ENCODE results near the gene TRIM37.

- TF ChIP-seq CTCF (IDR thresholded peaks at IDR 0.05; ENCODE audit: insufficient read depth, low read length): no peak
- TF ChIP-seq GABPA (IDR thresholded peaks at IDR 0.05; ENCODE audit: low read depth): no peak
- TF ChIP-seq, protein P1, sequence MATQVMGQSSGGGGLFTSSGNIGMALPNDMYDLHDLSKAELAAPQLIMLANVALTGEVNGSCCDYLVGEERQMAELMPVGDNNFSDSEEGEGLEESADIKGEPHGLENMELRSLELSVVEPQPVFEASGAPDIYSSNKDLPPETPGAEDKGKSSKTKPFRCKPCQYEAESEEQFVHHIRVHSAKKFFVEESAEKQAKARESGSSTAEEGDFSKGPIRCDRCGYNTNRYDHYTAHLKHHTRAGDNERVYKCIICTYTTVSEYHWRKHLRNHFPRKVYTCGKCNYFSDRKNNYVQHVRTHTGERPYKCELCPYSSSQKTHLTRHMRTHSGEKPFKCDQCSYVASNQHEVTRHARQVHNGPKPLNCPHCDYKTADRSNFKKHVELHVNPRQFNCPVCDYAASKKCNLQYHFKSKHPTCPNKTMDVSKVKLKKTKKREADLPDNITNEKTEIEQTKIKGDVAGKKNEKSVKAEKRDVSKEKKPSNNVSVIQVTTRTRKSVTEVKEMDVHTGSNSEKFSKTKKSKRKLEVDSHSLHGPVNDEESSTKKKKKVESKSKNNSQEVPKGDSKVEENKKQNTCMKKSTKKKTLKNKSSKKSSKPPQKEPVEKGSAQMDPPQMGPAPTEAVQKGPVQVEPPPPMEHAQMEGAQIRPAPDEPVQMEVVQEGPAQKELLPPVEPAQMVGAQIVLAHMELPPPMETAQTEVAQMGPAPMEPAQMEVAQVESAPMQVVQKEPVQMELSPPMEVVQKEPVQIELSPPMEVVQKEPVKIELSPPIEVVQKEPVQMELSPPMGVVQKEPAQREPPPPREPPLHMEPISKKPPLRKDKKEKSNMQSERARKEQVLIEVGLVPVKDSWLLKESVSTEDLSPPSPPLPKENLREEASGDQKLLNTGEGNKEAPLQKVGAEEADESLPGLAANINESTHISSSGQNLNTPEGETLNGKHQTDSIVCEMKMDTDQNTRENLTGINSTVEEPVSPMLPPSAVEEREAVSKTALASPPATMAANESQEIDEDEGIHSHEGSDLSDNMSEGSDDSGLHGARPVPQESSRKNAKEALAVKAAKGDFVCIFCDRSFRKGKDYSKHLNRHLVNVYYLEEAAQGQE (IDR thresholded peaks at IDR 0.05; ENCODE audit: insufficient replicate concordance, low read depth): no peak
- TF ChIP-seq POLR2AphosphoS5 (IDR thresholded peaks at IDR 0.05; ENCODE audit: low read depth): no peak
- TF ChIP-seq SPI1 (IDR thresholded peaks at IDR 0.05; ENCODE audit: borderline replicate concordance, low read depth): no peak
These were observed 22.5 kb downstream of the TRIM37 start for GRCh38 chr17:59084154-59084553.

All from HL-60 (cell line).